Measurements from ENCODE around the gene SEC14L2.
"Not testable (repeated sequence)": the region's sequence is repeated elsewhere in the genome, so short reads cannot be mapped to it uniquely, and the experiment has no call there.

Gene SEC14L2

GRCh38 chr22:30460147-30460546 lies 63.3 kb downstream of the SEC14L2 start:
- DNase-seq, result no peak

- not testable (repeated sequence) for DNase-seq
These were observed 63.7 kb downstream of the SEC14L2 start for GRCh38 chr22:30460555-30460954.

- DNase-seq, result no peak
These were observed 72.3 kb downstream of the SEC14L2 start for GRCh38 chr22:30469165-30469564.

GRCh38 chr22:30470655-30471054 lies 73.8 kb downstream of the SEC14L2 start:
- DNase-seq, result no peak

- no peak for DNase-seq
These were observed 74.9 kb downstream of the SEC14L2 start, which contains the start of gene SEC14L3 for GRCh38 chr22:30471616-30472318. Gene SEC14L3, minus strand, starts transcription at chr22:30472017. Its CDS starts 59 bp downstream, at chr22:30471958.

- DNase-seq, result no peak
These were observed 76.3 kb downstream of the SEC14L2 start for GRCh38 chr22:30472994-30473720.

- no peak for DNase-seq
These were observed 77.3 kb downstream of the SEC14L2 start for GRCh38 chr22:30474121-30474520.
